Stimulated activated naive CD8-positive, alpha-beta T cell treated with anti-CD3 and anti-CD28 coated beads, Interleukin-15, Interleukin-2, amounts not matched to agents 100 U/mL and 50 U/mL, for 24 hours (primary cell): ENCODE data around the gene FHIT.
"Not testable (repeated sequence)": the region's sequence is repeated elsewhere in the genome, so short reads cannot be mapped to it uniquely, and the experiment has no call there.

ENCODE experiments used
- ATAC-seq: fragments of 150-1000 bp; cut with Tn5 transposase; one replicate; pipeline ENCODE4 v1.10.0; 2021
- DNase-seq: peaks from one replicate; pipeline ENCODE4 v3.0.0; 2021

Gene FHIT

DNA sequence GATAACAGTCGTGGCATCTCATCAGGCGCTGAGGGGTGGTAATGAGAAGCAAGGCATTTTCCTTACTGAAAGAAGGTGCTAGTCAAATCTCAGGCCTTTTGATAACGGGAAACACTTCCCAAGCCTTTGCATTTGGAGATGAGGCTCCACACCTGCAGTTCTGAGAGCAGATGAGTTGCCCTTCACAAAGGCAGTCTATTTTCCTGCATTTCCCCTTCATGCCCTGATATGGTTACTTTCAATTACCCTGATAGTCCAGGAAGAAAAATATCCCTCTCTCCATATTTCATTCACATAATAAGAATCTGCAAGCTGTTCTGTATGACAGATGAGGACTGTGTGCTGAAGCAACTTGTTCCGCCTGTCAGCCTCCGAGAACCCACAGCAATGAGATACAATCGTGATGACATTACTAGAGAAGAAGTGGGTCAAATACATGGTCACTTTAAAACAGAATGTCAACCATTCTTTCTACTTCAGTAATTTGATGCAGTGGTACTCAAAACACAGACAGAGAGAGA, 25.0 kb downstream of the FHIT start:
- ATAC-seq (no peak), DNase-seq (no peak)

DNA sequence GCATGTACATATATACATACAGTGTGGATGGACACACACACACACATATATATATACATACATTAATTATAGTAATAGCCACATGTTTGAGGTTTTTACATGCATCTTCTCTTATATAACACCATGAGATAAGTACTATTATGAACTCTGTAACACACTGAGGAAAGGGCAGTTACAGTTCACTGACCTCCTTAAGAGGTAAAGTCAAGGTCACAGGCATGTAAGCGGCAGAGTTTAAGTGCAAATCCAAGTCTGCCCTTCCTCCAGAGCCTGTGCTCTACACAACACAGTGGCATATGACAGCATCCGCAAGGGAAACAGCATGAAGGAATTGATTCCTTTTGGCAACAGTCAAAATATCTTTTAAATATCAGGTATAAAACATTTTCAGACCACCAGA, 26.4 kb downstream of the FHIT start:
- no peak for ATAC-seq

DNA sequence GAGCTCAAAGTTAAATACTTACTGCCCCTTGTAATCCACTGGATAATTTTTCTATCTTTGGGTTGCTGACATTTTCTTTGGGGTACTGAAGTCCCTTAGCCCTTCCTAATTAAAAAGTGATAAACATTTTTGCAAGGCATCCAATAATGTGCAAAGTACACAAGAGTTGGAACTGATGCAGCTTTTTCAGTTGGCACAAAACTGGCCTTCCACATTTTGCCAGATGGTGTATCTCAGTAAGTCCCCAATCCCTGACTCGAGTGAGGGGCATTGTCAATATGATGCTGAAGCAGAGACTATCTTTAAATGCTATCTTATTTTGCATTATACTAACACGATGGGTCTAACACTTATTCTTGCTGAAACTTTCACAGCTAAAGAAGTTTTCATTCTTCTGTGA, 27.8 kb downstream of the FHIT start:
- DNase-seq: no peak
- no peak for ATAC-seq

More for the DNA sequence above, 26.4 kb downstream of the FHIT start:
- no peak for DNase-seq

DNA sequence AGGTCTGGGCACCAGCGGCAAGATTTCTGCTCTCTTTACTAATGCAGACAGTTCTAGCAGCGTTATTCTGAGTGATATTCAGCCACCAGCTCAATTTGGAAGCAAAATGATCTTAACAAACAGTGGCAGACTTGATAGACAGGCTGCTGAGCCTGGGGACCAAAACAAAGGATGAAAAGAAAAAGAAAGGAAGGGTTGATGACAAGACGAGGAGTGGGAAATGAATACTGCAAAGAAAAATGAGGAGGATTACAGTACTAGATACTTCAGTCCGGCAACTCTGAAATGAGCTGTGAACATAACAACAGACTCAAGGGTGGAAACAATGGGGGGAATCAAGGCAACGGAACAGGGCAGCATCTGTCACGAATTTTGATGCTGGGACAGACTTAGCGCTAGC, 28.8 kb downstream of the FHIT start:
- ATAC-seq: no peak
- DNase-seq: no peak

DNA sequence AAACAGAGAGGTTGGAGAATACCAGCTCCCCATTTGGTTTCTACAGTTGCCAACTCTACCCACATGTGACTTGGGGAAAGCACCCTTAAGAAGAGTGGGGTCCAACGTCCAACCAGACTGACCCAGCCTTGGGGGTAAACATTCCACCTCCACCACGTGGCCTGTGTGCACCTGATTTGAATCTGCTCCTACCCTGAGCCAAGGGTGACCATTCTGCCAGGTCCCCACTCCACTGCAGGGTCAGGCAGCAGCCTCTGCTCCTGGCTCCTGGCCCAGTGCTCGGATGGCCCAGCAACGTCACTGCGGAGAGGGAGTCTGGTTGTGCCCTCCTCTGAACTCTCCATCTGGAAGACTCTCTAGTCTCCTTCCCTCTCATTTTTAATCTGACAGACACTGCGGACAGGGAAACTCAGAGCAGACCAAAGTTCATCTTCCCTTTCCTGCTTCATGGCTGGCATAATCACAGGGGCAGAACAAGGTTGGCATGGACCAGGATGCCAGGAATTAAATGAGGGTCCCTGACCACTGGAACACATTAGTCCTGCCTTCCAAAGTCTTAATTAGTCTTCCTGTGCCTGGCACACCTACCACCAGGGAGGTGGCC, 29.4 kb downstream of the FHIT start:
- DNase-seq: no peak
- ATAC-seq: no peak

DNA sequence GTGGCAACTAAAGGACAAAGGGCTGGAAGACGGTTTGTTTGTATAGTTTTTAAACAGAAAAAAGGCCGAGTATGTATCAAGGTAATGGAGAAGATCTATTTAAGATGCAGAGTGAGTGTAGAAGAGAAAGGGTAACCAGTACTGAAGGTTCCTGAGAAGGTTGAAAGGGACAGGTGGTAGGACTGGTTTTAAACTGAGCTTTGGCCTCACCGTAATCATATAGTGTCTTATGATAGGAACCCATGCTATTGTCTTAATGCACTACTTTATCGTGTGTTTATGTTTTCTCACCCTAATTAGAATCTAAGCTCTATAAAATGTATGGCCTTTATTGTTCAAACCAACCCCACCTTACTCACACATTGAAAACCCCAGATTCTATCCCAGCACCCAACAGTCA, 32.7 kb downstream of the FHIT start:
- no peak for ATAC-seq

DNA sequence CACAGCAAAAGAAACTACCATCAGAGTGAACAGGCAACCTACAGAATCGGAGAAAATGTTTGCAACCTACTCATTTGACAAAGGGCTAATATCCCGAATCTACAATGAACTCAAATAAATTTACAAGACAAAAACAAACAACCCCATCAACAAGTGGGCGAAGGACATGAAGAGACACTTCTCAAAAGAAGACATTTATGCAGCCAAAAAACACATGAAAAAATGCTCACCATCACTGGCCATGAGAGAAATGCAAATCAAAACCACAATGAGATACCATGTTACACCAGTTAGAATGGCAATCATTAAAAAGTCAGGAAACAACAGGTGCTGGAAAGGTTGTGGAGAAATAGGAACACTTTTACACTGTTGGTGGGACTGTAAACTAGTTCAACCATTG, 35.1 kb downstream of the FHIT start:
- not testable (repeated sequence) for DNase-seq, ATAC-seq

More for the DNA sequence above, 32.7 kb downstream of the FHIT start:
- DNase-seq: no peak

DNA sequence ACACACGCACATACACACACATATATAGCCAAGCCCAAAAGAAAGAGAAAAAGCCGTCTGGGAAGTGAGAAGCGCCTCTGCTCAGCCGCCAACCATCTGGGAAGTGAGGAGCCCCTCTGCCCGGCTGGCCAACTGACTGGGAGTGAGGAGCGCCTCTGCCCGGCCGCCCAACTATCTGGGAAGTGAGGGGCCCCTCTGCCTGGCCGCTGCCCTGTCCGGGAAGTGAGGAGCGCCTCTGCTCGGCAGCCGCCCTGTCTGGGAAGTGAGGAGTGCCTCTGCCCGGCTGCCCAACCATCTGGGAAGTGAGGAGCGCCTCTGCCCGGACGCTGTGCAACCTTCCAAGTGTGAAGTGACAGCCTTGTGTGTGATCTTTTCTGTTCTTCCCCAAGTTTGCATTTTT, 49.2 kb downstream of the FHIT start:
- DNase-seq (no peak), ATAC-seq (no peak)

DNA sequence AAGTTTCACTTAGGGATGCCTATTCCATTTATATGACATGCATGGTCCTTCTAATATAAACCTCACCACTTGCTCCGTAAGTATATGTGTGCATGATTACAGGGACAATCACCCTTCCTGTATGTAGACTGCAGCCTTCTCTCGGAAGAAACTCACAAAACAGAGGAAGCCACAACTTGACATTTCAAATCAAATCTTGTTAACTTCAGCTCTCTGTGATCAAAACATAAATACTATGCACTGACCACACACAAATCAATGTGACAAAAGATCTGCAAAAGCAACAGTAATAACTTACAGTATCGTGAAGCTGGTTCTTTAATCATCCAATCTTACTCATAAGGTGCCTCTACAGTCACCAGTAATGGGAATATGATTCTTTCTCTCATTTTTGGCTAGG, 50.2 kb downstream of the FHIT start:
- DNase-seq (no peak), ATAC-seq (no peak)

DNA sequence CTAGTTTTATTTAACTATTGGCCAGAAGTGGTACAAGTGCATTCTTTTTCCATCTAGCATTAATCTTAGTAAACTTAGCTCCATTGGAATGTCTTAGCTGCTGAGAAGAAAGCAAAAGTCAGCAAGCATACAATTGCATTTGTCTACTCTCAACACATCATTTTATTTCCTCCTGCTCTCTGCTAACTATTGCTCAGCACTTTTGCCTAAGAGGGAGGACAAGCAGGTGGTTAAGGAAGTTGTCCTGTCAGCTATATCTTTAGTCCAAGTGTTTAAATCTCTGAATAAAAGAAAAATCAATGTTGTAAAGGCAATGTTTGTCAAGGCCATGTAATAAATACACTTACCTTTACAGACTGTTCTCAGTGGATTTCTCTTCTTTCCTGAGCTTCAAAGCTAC, 51.0 kb downstream of the FHIT start:
- ATAC-seq: no peak
- no peak for DNase-seq

DNA sequence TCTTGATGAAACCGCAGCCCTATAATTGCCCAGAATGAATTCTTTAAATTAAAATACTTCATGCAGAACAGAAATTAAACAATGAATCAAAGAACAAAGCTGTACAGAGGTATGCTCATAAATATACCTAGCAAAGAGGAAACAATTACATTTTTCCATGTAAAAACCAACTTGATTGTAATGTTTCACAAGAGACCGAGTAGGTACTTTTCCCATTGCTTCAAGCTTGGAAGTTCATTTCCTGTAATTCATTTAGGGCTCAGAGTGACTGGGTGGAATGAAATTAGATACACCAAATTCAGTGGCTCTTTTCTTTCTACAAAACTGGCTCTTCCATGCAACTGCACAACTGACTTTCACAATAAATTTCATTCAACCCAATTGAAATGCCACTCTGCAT, 51.4 kb downstream of the FHIT start:
- DNase-seq (no peak), ATAC-seq (no peak)

DNA sequence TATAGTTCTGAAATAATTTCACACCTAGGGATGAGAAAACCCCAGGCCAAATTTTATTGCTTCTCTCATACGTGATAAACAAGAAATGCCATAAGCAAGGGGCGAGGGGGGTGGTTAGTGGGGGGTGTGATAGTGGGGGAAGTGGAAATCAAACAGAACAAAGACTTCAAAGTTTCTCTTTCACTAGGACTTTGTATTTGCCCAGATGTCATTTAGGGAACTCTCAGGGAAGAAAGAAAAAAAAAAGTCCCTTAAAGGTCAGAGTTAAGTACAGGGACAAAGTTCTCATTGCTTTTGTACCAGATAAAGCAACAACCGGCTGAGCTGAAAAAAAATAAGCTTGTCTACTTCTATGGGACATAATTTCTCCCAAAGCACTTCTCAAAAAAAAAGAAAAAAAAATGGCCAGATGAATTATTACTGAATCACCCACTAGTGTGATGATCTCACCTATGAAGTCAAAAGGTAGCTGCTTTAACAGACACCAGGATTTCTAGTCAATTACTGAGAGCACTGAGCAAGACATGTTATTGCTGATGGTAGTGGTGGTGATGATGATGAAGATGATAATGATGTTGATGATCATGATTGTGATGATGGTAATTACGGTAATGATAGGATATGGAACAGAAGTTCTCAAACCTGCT, 56.2 kb downstream of the FHIT start:
- ATAC-seq: no peak
- DNase-seq: no peak

DNA sequence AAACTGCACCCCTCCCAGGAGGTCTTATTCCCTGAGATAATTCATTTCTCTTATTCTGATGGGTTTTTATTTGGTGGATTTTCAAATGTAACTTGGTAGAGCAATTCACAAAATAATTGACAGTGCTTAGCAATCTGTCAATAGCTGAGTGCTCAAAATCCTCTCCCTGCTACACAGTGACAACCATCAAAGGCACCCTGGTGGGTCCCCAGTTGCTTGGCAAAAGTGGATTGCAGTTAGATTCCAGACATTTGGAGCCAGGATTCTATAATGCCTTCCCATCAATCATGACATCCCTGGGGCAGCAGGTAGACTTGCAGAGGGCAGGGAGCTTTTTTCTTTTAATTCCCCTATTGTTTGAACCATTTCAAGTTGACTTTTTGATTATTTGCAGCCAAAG, 59.0 kb downstream of the FHIT start:
- ATAC-seq (no peak), DNase-seq (no peak)

DNA sequence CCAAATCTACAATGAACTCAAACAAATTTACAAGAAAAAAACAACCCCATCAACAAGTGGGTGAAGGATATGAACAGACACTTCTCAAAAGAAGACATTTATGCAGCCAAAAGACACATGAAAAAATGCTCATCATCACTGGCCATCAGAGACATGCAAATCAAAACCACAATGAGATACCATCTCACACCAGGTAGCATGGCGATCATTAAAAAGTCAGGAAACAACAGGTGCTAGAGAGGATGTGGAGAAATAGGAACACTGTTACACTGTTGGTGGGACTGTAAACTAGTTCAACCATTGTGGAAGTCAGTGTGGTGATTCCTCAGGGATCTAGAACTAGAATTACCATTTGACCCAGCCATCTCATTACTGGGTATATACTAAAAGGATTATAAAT, 61.0 kb downstream of the FHIT start:
- ATAC-seq: not testable (repeated sequence)

DNA sequence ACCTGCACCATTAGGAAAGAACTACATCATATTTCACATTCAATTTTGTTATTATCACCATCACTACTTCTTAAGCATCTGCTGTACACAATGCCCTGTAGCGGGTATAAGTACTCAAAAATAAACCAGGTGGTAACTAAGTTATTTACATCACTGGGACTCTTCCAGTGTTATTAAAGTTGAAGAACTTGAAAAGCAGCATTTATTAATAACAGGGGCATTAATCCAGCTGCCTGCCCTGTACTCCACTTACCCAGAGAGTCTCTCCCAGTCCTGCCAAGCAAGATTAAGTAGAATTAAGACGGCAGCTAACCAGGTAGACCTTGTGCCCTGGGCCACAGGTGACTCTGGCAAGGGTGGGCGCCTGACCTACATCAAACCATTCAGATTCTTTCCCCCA, 65.2 kb downstream of the FHIT start:
- DNase-seq (no peak), ATAC-seq (no peak)

More for the DNA sequence above, 61.0 kb downstream of the FHIT start:
- not testable (repeated sequence) for DNase-seq

DNA sequence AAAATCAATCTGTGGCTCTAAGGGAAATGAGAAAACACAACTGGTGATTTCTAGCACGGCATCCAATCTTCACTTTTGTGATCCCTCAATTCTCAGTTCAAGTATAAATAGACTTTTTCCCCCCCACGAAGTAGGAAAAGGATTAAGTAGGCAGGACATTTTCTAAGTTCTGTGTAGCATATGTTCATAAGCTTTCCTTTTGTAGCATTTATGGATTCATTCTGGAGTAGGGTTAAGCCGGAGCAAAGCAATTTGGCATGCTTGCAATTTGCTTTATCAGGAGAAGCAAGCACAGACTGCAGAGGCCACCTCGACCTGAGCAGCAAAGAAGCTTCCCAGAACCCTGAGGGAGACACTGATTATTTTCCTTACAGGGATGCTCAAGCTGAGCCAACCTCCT, 66.3 kb downstream of the FHIT start:
- ATAC-seq (no peak), DNase-seq (no peak)

DNA sequence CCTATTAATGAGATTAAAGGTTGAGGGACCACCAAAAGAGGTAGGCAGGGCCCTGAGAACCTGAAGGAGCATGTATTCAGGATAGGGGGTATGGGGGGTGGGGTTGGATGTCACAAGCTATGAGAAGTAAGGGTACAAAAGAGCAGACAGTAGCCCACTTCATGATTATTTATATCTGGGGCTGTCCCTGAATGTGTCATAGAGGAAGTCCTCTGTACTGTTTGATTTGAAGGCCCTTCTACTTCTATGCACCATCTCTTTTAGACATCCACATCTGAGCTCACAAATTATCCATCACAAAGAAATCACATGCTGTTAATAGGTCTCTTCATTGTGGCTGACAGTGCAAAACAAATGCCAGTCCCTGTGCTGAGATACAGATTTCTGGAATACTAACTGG, 68.6 kb downstream of the FHIT start:
- DNase-seq: no peak

DNA sequence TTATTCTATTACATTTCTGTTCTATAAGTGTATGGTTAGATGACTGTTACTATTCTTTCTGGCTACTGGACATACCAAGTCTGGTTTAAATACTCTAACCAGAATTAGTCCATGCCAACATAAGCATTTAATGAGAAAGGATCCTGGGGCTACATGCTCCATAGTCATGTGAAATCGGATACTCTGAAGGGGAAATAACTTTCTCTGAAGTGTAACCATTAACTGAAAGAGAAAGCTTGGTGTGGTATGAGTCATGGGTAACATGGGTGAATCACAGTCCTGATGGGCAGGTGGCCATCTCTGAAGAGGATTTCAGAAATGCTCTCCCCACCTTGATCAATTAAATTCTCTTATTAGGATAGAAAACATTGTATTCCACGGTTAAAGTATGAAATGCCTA, 69.4 kb downstream of the FHIT start:
- DNase-seq (no peak), ATAC-seq (peak; percentile 86)

More for the DNA sequence above, 68.6 kb downstream of the FHIT start:
- peak; percentile 75 for ATAC-seq

DNA sequence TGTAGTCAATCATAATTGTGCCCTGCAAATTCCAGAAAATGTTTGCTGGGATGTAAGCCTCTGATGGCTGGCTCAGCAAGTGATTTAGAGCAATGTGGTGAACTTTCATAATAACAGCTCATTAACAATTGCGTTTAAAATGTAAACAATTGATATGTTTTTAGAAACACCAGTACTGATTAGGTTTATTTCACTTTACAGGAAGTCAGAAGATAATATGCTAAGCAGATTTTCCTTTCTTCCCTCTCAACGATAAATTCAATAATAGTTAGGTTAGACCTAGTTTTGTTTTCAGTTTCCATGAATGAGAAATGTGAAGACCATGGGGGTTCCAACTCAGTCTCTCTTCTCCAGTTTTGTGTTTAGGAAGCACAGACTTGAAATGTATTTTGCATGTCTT, 71.0 kb downstream of the FHIT start:
- DNase-seq: no peak
- no peak for ATAC-seq

DNA sequence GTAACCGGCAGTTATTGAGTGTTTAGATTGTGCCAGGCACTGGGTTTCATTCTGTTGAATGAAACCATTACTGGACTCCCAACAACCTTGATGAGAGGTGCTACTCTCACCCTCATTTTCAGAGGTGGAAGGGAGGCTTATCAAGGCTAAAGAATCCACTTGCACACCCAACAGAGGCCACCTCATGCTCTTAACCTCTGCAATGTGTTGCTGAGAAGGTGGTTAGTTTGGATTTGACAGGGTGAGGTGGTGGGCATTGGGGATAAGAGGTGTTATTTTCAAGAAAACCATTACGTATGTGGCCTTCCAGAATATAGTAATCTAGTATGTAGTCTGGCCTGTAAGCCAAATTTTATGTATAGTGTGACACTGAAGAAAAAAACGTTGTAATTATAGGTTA, 73.1 kb downstream of the FHIT start:
- DNase-seq (no peak), ATAC-seq (no peak)

DNA sequence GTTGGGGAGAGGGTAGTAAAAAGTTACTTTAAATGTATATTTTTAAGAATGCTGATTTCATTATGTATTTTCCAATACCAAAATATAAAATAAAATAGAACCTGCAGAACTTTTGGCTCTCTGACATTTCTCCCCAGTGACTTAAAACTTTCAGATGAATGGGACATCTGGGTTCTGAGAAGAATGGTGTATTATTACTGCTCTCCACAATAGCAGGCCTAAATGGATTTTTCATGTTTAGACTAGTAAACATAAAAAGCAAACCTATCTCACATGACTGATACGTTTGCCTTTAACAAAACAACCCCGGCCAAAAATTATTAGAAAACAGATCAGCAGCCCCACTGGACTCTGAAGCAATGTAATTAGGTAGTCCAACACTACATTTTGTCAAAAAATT, 73.8 kb downstream of the FHIT start:
- ATAC-seq (no peak), DNase-seq (no peak)

DNA sequence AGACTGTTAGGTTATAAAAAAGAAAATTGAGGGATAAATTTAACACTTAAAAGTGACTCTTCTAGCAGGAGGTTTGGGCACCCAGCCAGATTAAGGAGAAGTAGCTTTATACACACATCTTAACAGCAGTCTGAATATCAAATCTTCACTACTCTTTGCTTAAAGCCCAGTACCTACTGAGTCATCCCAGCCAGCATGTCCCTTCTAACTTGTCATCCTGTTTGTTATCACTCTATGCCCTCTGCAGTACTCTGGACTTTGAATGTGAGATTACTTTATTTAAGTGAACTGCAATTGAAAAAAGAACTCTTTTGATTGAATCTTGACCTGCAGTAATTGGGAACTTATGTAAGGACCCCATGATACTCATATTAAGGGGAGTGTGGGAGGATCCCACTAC, 77.6 kb downstream of the FHIT start:
- DNase-seq (no peak), ATAC-seq (no peak)

DNA sequence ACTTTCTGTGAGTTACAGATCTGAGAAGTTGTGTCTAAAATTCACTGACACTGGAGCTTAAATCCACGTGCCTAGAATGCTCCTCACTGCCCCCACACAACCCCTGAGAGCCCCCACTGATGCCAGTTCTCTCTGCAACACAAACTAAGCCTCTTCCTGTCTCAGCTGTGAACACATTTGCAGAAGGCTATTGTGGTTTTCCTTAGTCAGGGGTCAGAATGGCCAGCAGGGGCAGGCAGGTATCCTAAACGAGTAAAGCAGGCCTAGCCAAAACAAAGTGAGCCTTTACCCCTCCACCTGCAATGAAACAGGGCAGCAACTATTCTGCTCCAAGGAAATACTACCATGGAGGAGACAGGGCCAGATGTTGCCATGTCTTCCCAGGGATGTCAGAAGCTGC, 78.6 kb downstream of the FHIT start:
- DNase-seq (no peak), ATAC-seq (no peak)

DNA sequence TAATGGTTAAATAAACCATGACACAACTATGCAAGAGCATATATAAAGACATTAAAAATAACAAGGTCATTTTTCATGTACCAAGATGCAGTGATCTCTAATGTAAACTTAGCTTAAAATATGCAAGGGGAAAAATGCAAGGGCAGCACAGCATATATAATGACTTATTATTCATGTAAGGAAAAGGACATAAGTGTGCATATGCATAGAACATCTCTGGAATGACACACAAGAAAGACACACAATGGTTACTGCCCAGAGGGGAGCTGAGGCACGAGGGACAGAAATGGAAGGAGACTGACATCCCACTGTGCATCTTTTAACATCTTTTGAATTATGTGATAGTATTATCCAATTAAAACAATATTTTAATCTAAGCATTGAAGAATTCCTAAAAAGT, 79.0 kb downstream of the FHIT start:
- ATAC-seq (no peak), DNase-seq (no peak)
